ENCODE measurements around the gene CEP350. TPM values are rescaled to one million over a fixed set of nuclear protein-coding genes. Genes with fewer than 3 reads are reported as not detected.

Gene CEP350
- total RNA-seq, 2 donors from 2014 or later: 32.2 to 42.2 TPM

DNA sequence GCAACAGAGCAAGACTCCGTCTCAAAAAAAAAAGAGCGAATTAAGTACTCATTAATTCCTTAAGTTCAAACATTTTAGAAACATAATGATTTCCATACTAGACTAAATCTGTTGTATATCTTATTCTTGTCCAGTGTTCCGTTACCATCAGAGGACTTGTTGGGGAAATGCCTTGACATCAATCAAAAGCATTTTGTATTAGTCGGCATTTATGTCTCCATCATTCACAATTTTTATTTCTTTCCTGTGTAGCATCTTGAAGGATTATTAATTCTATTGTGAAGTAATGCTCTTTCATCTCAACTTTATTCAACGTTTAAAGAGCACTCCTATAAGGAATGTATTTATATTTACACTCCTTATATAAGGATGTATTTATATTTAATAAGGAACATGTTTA is 117.1 kb downstream of the CEP350 start:
- H3K9me3 Mint-ChIP-seq: no peaks in the 10 kb centered on the region
- no peak overlapping the region for H3K4me3 Mint-ChIP-seq

DNA sequence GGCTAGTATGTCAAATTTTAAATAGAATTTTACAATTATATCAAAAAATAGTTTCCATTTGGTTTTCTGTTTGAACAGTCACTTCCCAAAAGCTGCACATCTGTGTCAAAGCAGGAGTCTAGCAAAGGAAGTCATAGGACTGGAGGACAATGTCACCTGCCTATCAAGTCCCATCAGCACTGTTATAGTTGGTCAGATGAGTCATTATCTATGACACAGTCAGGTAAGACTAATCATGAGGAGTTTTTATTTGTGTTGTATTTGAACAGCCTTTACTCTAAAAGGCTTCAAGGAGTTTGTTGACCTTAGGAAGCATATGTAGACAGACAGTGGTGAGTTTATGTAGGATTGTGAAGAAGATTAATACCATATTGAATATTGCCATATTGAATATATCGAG is 125.8 kb downstream of the CEP350 start:
- H3K9ac ChIP-seq (ENCODE audit: extremely low read depth, low read length, poor library complexity, severe bottlenecking): no peak overlapping the region
- Mint-ChIP-seq H3K27me3 (ENCODE audit: insufficient read depth) (no peaks in the 10 kb centered on the region), H3K36me3 (ENCODE audit: low read depth) (peaks cover 30% of the 10 kb centered on the region), H3K4me3 (no peak overlapping the region), H3K27ac (no peak overlapping the region), H3K4me1 (no peaks in the 10 kb centered on the region), H3K9me3 (no peaks in the 10 kb centered on the region)
- H3K27ac ChIP-seq (ENCODE audit: low read depth, low read length): no peak overlapping the region
- H3K4me3 ChIP-seq (ENCODE audit: low read length): no peak overlapping the region
- TF ChIP-seq, protein P1, sequence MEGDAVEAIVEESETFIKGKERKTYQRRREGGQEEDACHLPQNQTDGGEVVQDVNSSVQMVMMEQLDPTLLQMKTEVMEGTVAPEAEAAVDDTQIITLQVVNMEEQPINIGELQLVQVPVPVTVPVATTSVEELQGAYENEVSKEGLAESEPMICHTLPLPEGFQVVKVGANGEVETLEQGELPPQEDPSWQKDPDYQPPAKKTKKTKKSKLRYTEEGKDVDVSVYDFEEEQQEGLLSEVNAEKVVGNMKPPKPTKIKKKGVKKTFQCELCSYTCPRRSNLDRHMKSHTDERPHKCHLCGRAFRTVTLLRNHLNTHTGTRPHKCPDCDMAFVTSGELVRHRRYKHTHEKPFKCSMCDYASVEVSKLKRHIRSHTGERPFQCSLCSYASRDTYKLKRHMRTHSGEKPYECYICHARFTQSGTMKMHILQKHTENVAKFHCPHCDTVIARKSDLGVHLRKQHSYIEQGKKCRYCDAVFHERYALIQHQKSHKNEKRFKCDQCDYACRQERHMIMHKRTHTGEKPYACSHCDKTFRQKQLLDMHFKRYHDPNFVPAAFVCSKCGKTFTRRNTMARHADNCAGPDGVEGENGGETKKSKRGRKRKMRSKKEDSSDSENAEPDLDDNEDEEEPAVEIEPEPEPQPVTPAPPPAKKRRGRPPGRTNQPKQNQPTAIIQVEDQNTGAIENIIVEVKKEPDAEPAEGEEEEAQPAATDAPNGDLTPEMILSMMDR (conservative IDR thresholded peaks at IDR 0.05): no peak
- WGBS, 2 experiments (ENCODE audit: insufficient coverage in 1 of 2, insufficient read length in 1 of 2): 100% methylated on average over 1 of the region's 1 CpG
- no peak for DNase-seq
- H3K27me3 ChIP-seq (ENCODE audit: control insufficient read depth, insufficient read depth, low read length, poor library complexity, severe bottlenecking): no peaks in the 10 kb centered on the region
- no peaks in the 10 kb centered on the region for H3K4me1 ChIP-seq (ENCODE audit: control insufficient read depth, insufficient read depth, low read length)
- peaks cover 76% of the 10 kb centered on the region for H3K36me3 ChIP-seq (ENCODE audit: control insufficient read depth, insufficient read depth, low read length)
- H3K9me3 ChIP-seq (ENCODE audit: control insufficient read depth, low read length): no peaks in the 10 kb centered on the region

More for the DNA sequence above, 117.1 kb downstream of the CEP350 start:
- no peaks in the 10 kb centered on the region for H3K27me3 Mint-ChIP-seq (ENCODE audit: insufficient read depth)
- H3K27ac Mint-ChIP-seq: no peak overlapping the region
- H3K4me1 Mint-ChIP-seq: no peaks in the 10 kb centered on the region
- no peak for DNase-seq
- TF ChIP-seq, protein P1 (conservative IDR thresholded peaks at IDR 0.05): no peak
- H3K9me3 ChIP-seq (ENCODE audit: control insufficient read depth, low read length): no peaks in the 10 kb centered on the region
- H3K4me3 ChIP-seq (ENCODE audit: low read length): no peak overlapping the region
- no peaks in the 10 kb centered on the region for H3K4me1 ChIP-seq (ENCODE audit: control insufficient read depth, insufficient read depth, low read length)
- no peaks in the 10 kb centered on the region for H3K27me3 ChIP-seq (ENCODE audit: control insufficient read depth, insufficient read depth, low read length, poor library complexity, severe bottlenecking)
- peaks cover 71% of the 10 kb centered on the region for H3K36me3 ChIP-seq (ENCODE audit: control insufficient read depth, insufficient read depth, low read length)
- no peak overlapping the region for H3K27ac ChIP-seq (ENCODE audit: low read depth, low read length)
- 89 to 100% methylated on average over 3 to 4 of the region's 5 CpGs for WGBS, 2 experiments (ENCODE audit: insufficient coverage in 1 of 2, insufficient read length in 1 of 2)
- peaks cover 43% of the 10 kb centered on the region for H3K36me3 Mint-ChIP-seq (ENCODE audit: low read depth)
- no peak overlapping the region for H3K9ac ChIP-seq (ENCODE audit: extremely low read depth, low read length, poor library complexity, severe bottlenecking)

DNA sequence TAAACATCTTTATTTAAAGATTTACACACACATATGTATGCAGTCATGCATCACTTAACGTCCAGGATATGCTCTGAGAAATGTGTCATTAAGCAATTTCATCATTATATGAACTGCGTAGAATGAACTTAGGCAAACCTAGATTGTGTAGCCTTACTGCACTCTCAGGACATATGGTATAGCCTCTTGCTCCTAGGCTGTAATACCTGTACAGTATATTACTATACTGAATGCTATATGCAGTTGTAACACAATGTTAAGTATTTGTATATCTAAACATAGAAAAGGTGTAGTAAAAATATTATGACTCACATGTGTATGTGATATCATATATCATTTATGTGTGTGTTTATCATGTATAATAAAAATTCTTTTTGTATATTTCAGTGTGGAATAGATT is 126.9 kb downstream of the CEP350 start:
- no peak overlapping the region for H3K4me3 ChIP-seq (ENCODE audit: low read length)
- no peaks in the 10 kb centered on the region for H3K4me1 Mint-ChIP-seq
- H3K27ac ChIP-seq (ENCODE audit: low read depth, low read length): no peak overlapping the region
- H3K36me3 Mint-ChIP-seq (ENCODE audit: low read depth): peaks cover 22% of the 10 kb centered on the region
- H3K9me3 Mint-ChIP-seq: no peaks in the 10 kb centered on the region
- TF ChIP-seq, protein P1 (conservative IDR thresholded peaks at IDR 0.05): no peak
- no peaks in the 10 kb centered on the region for H3K27me3 ChIP-seq (ENCODE audit: control insufficient read depth, insufficient read depth, low read length, poor library complexity, severe bottlenecking)
- 97 to 100% methylated on average over 2 of the region's 2 CpGs for WGBS, 2 experiments (ENCODE audit: insufficient coverage in 1 of 2, insufficient read length in 1 of 2)
- no peaks in the 10 kb centered on the region for H3K27me3 Mint-ChIP-seq (ENCODE audit: insufficient read depth)
- H3K27ac Mint-ChIP-seq: no peak overlapping the region
- no peaks in the 10 kb centered on the region for H3K9me3 ChIP-seq (ENCODE audit: control insufficient read depth, low read length)
- peaks cover 75% of the 10 kb centered on the region for H3K36me3 ChIP-seq (ENCODE audit: control insufficient read depth, insufficient read depth, low read length)
- no peak overlapping the region for H3K9ac ChIP-seq (ENCODE audit: extremely low read depth, low read length, poor library complexity, severe bottlenecking)
- DNase-seq: no peak
- H3K4me3 Mint-ChIP-seq: no peak overlapping the region
- H3K4me1 ChIP-seq (ENCODE audit: control insufficient read depth, insufficient read depth, low read length): no peaks in the 10 kb centered on the region
